ENCODE measurements around the gene EFEMP2.
A peak's percentile ranks its signal among the peaks of the same experiment; 100 is the strongest.

The EFEMP2 gene

DNA sequence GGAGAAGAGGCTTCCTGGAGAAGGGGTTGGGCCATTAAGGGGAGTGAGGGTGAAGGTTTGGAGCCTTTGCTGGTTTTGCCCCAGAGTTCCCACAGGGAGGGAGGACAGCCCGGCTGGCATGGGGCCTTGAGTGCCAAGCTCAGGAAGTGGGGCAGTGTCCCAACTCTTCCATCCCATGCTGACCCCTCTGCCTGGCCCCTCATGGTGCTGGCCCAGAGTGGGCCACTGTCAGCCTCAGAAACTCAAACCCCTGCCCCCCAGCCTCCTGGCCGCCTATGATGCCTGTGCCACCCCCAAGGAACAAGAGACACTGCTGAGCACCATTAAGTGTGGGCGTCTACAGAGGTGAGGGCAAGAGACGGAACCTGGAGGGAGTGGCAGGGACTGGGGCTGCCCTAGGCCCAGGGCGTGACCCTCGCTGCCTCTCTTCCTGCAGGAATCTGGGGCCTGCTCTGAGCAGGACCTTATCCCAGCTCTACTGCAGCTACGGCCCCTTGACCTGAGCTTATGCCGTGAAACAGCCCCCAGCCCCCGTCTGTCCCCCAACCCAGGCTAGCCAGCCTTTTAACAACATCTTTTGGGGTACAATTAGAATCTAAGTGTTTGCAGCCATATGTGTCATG lies 6.9 kb downstream of the EFEMP2 start:
- DNase-seq: no peak

DNA sequence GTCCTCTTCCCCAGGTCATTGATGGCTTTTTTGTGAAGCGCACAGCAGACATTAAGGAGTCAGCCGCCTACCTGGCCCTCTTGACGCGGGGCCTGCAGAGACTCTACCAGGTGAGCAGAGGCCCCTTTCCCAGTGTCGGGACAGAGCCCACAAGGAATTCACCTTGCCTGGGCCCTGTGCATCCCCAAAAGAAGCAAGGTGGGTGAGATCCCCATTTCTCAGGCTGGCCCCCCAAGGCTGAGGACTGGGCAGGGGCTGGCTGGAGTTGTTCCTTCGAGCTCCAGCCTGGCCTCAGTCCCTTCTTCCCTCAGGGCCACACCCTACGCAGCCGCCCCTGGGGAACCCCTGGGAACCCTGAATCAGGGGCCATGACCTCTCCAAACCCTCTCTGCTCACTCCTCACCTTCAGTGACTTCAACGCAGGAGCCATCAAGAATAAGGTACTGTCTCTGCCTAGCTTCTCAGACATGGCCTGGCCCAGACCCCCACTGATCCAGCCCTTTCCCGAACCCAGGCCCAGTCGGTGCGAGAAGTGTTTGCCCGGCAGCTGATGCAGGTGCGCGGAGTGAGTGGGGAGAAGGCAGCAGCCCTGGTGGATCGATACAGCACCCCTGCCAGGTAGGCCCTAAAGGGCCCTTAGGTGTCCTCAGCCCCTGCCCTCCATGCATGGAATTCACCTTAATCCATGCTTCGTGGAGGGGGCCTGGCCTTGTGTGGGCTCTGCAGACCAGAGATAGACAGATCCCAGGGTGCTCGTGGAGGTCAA lies 7.7 kb downstream of the EFEMP2 start:
- DNase-seq: no peak

GRCh38 chr11:65863889-65864705 lies 8.5 kb downstream of the EFEMP2 start:
- no peak for DNase-seq

DNA sequence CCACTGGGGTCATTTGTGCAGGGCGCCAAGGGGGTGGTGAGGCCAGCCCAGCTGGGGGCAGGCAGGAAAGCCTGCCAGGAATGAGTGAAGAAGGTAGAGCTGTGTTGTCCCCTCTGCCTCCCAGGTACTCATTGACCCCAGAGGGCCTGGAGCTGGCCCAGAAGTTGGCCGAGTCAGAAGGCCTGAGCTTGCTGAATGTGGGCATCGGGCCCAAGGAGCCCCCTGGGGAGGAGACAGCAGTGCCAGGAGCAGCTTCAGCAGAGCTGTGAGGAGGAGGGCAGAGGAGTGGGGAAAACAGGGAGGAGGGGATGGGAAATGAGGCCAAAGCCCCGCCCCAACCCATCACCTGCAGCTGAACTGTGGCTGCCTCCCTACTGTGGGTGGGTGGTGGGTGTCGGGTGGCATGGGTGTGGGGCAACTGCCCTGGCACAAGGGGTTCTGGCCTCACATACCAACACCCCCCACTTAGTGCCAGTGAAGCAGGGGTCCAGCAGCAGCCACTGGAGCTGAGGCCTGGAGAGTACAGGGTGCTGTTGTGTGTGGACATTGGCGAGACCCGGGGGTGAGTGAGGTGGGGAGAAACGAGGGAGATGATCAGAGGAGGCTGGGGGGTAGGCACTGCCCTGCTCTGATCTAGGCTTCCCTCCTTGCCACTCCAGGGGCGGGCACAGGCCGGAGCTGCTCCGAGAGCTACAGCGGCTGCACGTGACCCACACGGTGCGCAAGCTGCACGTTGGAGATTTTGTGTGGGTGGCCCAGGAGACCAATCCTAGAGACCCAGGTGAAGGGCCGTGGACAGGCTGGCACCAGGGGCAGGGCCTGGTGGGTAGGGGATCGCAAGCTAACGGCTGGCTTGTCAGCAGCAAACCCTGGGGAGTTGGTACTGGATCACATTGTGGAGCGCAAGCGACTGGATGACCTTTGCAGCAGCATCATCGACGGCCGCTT lies 9.4 kb downstream of the EFEMP2 start:
- DNase-seq: no peak

DNA sequence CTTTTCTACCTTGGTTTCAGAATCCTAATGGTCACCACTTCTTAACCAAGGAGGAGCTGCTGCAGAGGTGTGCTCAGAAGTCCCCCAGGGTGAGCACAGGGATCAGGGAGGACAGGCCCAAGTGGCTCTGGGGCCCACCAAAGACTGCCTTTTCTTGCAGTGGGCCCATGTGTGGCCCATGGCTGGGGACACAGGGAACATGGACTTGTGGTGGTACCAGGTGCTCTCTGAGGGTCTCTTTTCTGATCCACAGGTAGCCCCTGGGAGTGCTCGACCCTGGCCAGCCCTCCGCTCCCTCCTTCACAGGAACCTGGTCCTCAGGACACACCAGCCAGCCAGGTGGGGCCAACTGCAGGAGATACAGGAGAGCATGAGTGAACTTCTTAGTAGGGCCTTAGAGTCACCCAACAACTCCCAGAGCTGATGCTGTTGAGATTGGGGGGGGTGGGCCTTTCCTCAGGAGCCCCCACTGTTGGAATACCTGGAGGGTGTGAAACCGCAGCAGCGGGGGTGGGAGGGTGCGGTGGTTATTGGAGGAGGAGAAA lies 10.3 kb downstream of the EFEMP2 start:
- no peak for DNase-seq

DNA sequence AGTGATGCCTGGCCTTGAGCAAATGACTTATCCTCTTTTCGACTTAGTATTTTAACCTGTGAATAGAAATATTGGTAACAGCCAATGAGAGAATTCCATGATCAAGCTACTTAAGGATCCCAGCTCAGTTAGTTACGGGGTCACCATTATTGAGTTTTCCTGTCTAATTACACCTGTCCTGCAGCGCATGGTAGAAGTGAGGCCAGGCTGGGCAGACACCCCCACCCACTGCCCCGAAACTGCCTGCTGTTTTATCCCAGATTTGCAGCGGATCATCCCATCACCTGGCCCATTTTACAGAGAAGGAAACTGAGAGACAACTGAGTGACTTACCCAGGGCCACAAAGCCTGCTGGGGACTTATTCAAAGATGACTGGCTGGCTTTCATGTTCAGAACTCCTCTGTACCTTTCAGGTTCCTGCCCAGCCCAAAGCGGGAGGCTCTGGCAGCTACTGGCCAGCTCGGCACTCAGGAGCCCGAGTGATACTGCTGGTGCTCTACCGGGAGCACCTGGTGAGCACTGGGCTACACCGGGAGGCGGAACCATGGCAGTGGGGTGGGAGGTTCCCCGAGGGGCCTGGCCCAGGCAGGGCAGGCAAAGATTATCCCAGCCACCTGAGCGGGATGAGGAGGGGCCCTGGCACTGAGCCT lies 10.9 kb downstream of the EFEMP2 start:
- no peak for DNase-seq

DNA sequence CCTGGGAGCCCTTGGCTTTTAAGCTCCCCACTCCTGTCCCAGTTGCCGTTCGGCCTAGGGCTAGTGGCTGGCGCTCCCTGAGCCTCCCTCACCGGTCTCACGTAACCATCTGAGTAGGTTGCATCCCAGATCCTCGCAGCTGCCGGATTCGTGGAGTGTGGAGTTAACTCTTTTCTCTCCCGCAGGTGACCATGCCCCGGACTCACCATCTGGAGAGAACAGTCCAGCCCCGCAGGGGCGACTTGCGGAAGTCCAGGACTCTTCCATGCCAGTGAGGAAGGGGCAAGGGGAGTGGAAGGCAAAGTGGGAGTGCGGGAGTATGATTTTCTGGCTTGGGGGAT lies 11.5 kb downstream of the EFEMP2 start:
- no peak for DNase-seq

DNA sequence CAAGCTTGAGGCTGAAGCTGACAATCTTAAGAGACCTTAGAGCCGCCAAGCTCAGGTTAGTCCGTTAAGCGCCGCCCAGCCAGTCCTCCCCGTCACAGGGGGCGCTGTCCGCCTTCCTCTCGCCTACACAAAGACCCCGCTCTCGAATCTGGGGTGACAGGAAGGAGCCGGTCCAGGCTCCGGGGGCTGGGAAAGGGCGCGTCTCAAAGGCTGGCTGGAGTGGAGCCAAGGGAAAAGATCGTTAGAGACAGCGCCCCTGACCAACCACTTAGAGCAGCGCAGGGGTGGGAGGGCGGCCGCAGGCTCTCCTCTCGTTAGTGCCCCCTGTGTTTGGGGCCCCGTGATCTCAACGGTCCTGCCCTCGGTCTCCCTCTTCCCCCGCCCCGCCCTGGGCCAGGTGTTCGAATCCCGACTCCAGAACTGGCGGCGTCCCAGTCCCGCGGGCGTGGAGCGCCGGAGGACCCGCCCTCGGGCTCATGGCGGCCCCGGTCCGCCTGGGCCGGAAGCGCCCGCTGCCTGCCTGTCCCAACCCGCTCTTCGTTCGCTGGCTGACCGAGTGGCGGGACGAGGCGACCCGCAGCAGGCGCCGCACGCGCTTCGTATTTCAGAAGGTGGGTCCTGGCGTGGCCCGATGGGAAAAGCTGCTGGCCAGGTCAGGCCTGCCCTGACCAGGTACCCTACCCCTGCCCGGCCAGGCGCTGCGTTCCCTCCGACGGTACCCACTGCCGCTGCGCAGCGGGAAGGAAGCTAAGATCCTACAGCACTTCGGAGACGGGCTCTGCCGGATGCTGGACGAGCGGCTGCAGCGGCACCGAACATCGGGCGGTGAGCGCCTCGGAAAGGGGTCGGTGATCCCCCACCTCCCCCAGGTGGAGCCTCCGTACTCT lies 12.1 kb downstream of the EFEMP2 start, which contains the start of gene MUS81:
Gene MUS81 (plus strand): TSS at position 156 of the 887 bp plus-strand sequence. CDS start 321 bp downstream, at position 477.
- DNase-seq: peak; percentile 99

- DNase-seq: no peak
Observed at GRCh38 chr11:65859812-65860277, 12.8 kb downstream of the EFEMP2 start.

DNA sequence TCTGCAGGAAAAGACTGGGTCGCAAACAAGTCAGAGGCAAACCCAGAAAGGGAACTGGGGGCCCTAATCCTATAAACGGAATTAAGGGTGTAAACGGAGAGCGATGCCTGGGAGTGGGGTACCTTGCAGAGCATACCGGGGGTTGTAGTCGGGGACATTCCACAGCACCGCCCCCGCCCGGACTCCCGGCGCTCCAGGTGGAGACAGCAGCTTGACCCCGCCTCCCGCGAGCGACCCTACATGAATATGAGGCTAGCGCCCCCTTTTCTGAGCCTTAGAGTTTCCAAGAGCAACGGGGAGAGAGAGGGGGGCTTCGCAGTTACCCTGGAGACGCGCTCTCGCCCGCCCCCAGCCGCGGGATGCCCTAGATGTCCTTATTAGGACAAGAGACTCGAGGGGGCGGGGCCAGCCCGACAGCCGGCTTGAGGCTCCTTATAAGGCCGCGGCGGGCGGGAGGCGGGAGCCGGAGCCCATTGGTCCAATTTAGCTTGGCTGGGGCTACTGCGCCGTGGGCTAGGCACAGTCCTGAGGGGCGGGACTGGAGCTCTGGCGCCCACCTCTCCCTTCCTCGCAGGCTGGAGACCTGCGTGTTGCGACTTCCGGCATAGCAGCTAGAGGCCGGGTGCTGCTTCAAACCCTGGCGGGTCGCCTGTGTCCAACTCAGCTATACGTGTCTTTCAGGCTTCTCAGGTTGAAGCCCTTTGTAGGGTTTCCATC lies 13.3 kb downstream of the EFEMP2 start:
- peak; percentile 100 for DNase-seq

DNA sequence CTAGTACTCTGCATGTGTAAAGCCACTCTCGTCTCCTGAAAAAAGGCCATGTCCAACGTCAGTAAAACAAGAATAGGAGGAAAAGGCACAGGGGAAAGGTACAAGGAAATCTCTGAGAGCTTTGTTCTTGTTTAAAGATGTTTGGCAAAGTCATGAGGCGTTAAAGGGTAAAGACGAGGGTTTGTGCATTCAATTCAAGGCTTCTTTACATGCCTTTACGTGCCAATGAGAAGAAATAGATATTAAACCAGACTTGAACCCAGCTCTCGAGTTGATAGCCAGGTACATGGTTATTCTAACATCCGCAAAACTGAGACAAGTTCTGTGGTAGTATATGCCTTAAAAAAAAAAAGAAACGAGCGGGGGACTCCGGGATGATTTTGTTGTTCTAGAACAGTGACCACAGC lies 13.9 kb downstream of the EFEMP2 start:
- DNase-seq: no peak

- DNase-seq: peak; percentile 99
Observed at GRCh38 chr11:65857853-65858680, 14.5 kb downstream of the EFEMP2 start, which contains the start of gene CFL1. TSS of gene CFL1 (minus strand) at chr11:65858180. CDS start at chr11:65858099, 81 bp downstream.

GRCh38 chr11:65857500-65857852 lies 15.1 kb downstream of the EFEMP2 start:
- no peak for DNase-seq

- peak; percentile 56 for DNase-seq
Observed at GRCh38 chr11:65856689-65857499, 15.7 kb downstream of the EFEMP2 start.

DNA sequence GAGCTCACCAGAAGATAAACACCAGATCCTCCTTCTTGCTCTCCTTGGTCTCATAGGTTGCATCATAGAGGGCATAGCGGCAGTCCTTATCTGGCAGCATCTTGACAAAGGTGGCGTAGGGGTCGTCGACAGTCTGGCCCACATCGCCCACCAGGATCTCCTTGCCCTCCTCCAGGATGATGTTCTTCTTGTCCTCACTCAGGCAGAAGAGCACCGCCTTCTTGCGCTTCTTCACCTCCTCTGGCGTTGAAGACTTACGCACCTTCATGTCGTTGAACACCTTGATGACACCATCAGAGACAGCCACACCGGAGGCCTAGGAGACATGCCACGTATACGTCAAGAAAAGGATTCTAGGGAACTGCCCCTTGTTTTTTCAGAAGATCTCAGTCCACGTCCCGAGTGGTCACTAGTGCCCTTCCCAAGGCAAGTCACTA lies 16.7 kb downstream of the EFEMP2 start:
- no peak for DNase-seq

DNA sequence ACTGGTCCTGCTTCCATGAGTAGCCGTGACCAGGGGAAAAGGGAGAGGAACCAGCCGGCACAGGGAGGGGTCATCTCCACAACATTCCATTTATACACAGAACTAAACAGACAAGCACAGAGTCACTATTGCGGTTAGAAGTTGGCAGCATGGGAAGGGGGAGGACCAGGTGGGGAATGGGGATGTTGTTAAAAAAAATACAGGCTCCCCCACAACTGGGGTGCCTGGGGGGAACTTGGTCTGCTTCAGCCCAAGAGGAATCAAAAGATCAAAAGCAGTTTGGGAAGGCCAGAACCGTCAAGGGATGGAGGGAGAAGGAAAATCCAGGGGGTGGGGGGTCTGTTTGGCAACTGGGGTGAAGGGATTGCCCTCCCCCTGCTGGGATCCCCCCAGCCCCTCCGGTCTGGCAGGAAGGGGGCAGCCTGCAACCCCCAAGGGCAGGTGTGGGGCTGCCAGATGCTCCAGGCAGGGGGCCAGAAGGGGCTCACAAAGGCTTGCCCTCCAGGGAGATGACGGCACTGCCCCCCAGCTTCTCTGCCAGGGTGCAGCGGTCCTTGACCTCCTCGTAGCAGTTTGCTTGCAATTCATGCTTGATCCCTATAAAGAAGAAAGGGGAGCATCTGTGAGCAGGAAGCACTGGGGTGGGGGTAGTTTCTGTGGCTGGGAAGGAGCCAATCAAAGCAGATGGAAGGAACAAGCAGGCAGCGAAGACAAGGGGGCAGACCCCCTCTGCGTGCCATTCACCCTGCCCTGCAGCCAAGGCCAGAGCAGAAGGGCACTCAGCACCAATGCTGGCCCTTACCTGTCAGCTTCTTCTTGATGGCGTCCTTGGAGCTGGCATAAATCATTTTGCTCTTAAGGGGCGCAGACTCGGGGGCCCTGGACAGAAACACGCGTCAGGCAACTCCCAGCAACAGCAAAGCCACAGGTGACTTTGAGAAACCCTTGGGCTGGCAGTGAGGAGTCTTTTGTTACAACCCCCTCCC lies 17.5 kb downstream of the EFEMP2 start:
- no peak for DNase-seq

All from fibroblast of skin of scalp (primary cell).